ENCODE results near the gene SLC22A8. TPM values are rescaled to one million over a fixed set of nuclear protein-coding genes. Genes with fewer than 3 reads are reported as not detected.
"Not testable (repeated sequence)": the region's sequence is repeated elsewhere in the genome, so short reads cannot be mapped to it uniquely, and the experiment has no call there.

SLC22A8 gene
- not detected for total RNA-seq

GRCh38 chr11:63015521-63016215 is at the start of gene SLC22A8:
TSS of gene SLC22A8 (minus strand) at chr11:63015841. CDS start at chr11:63014958, 883 bp downstream.
- Mint-ChIP-seq H3K4me3 (no peak within 1 kb of the TSS), H3K9me3 (no peaks in the 10 kb centered on the region), H3K4me1 (ENCODE audit: low read depth) (no peaks in the 10 kb centered on the region), H3K36me3 (ENCODE audit: insufficient read depth) (no peaks in the 10 kb centered on the region), H3K27me3 (ENCODE audit: low read depth) (peaks cover 22% of the 10 kb centered on the region)
- no peak for DNase-seq
- no peak for ATAC-seq

GRCh38 chr11:63046203-63046602 is 30.6 kb upstream of the SLC22A8 start:
- not testable (repeated sequence) for H3K36me3 Mint-ChIP-seq (ENCODE audit: insufficient read depth); DNase-seq; H3K9me3 Mint-ChIP-seq; ATAC-seq; H3K4me1 Mint-ChIP-seq (ENCODE audit: low read depth); H3K4me3 Mint-ChIP-seq
- H3K27me3 Mint-ChIP-seq (ENCODE audit: low read depth), result peaks cover 37% of the 10 kb centered on the region

GRCh38 chr11:63042596-63042995 is 27.0 kb upstream of the SLC22A8 start:
- H3K4me3 Mint-ChIP-seq, result no peak overlapping the region
- no peaks in the 10 kb centered on the region for H3K36me3 Mint-ChIP-seq (ENCODE audit: insufficient read depth)
- peaks cover 35% of the 10 kb centered on the region for H3K27me3 Mint-ChIP-seq (ENCODE audit: low read depth)
- DNase-seq (no peak), ATAC-seq (no peak)
- H3K4me1 Mint-ChIP-seq (ENCODE audit: low read depth), result no peaks in the 10 kb centered on the region
- no peaks in the 10 kb centered on the region for H3K9me3 Mint-ChIP-seq

GRCh38 chr11:63032457-63032856 is 16.8 kb upstream of the SLC22A8 start:
- ATAC-seq, result no peak

GRCh38 chr11:63023841-63024648 is 8.4 kb upstream of the SLC22A8 start:
- H3K27me3 Mint-ChIP-seq (ENCODE audit: low read depth), result peaks cover 27% of the 10 kb centered on the region
- ATAC-seq (peak; percentile 85 to 86), DNase-seq (peak; percentile 89)
- H3K4me3 Mint-ChIP-seq, result no peak overlapping the region
- H3K9me3 Mint-ChIP-seq, result no peaks in the 10 kb centered on the region
- H3K36me3 Mint-ChIP-seq (ENCODE audit: insufficient read depth), result no peaks in the 10 kb centered on the region
- H3K4me1 Mint-ChIP-seq (ENCODE audit: low read depth), result peaks cover 4% of the 10 kb centered on the region

More at GRCh38 chr11:63032457-63032856, 16.8 kb upstream of the SLC22A8 start:
- Mint-ChIP-seq H3K4me3 (no peak overlapping the region), H3K4me1 (ENCODE audit: low read depth) (no peaks in the 10 kb centered on the region), H3K9me3 (no peaks in the 10 kb centered on the region), H3K36me3 (ENCODE audit: insufficient read depth) (no peaks in the 10 kb centered on the region), H3K27me3 (ENCODE audit: low read depth) (peaks cover 33% of the 10 kb centered on the region)
- DNase-seq, result no peak

GRCh38 chr11:63023222-63023814 is 7.7 kb upstream of the SLC22A8 start:
- Mint-ChIP-seq H3K9me3 (no peaks in the 10 kb centered on the region), H3K4me3 (no peak overlapping the region), H3K4me1 (ENCODE audit: low read depth) (peaks cover 4% of the 10 kb centered on the region), H3K27me3 (ENCODE audit: low read depth) (peaks cover 29% of the 10 kb centered on the region), H3K36me3 (ENCODE audit: insufficient read depth) (no peaks in the 10 kb centered on the region)
- ATAC-seq (no peak), DNase-seq (no peak)

- Mint-ChIP-seq H3K4me1 (ENCODE audit: low read depth) (peaks cover 4% of the 10 kb centered on the region), H3K9me3 (no peaks in the 10 kb centered on the region), H3K4me3 (no peak overlapping the region), H3K36me3 (ENCODE audit: insufficient read depth) (no peaks in the 10 kb centered on the region), H3K27me3 (ENCODE audit: low read depth) (peaks cover 29% of the 10 kb centered on the region)
- no peak for DNase-seq
- ATAC-seq, result no peak
Observed at GRCh38 chr11:63022441-63022840, 6.8 kb upstream of the SLC22A8 start.

GRCh38 chr11:63020671-63021291 is 5.1 kb upstream of the SLC22A8 start:
- peaks cover 26% of the 10 kb centered on the region for H3K27me3 Mint-ChIP-seq (ENCODE audit: low read depth)
- H3K9me3 Mint-ChIP-seq, result no peaks in the 10 kb centered on the region
- H3K4me3 Mint-ChIP-seq, result no peak overlapping the region
- ATAC-seq, result peak in 1 of 2 donors; percentile 29
- H3K4me1 Mint-ChIP-seq (ENCODE audit: low read depth), result peaks cover 4% of the 10 kb centered on the region
- no peak for DNase-seq
- H3K36me3 Mint-ChIP-seq (ENCODE audit: insufficient read depth), result no peaks in the 10 kb centered on the region

GRCh38 chr11:63019506-63019905 is 3.9 kb upstream of the SLC22A8 start:
- DNase-seq (no peak), ATAC-seq (no peak)
- Mint-ChIP-seq H3K9me3 (no peaks in the 10 kb centered on the region), H3K27me3 (ENCODE audit: low read depth) (peaks cover 29% of the 10 kb centered on the region), H3K4me1 (ENCODE audit: low read depth) (peaks cover 4% of the 10 kb centered on the region), H3K36me3 (ENCODE audit: insufficient read depth) (no peaks in the 10 kb centered on the region), H3K4me3 (no peak overlapping the region)

GRCh38 chr11:63017306-63017974 is 1.8 kb upstream of the SLC22A8 start:
- Mint-ChIP-seq H3K4me3 (no peak overlapping the region), H3K4me1 (ENCODE audit: low read depth) (no peaks in the 10 kb centered on the region), H3K9me3 (no peaks in the 10 kb centered on the region), H3K27me3 (ENCODE audit: low read depth) (peaks cover 25% of the 10 kb centered on the region), H3K36me3 (ENCODE audit: insufficient read depth) (no peaks in the 10 kb centered on the region)
- ATAC-seq (no peak), DNase-seq (no peak)

- no peak for DNase-seq
- Mint-ChIP-seq H3K9me3 (no peaks in the 10 kb centered on the region), H3K4me3 (no peak overlapping the region), H3K36me3 (ENCODE audit: insufficient read depth) (no peaks in the 10 kb centered on the region), H3K27me3 (ENCODE audit: low read depth) (peaks cover 22% of the 10 kb centered on the region), H3K4me1 (ENCODE audit: low read depth) (no peaks in the 10 kb centered on the region)
- ATAC-seq, result no peak
Observed at GRCh38 chr11:63014408-63015055, 1.1 kb downstream of the SLC22A8 start.

GRCh38 chr11:63012839-63013238 is 2.8 kb downstream of the SLC22A8 start:
- peaks cover 14% of the 10 kb centered on the region for H3K27me3 Mint-ChIP-seq (ENCODE audit: low read depth)
- no peaks in the 10 kb centered on the region for H3K4me1 Mint-ChIP-seq (ENCODE audit: low read depth)
- no peak for DNase-seq
- ATAC-seq, result no peak
- H3K9me3 Mint-ChIP-seq, result no peaks in the 10 kb centered on the region
- no peak overlapping the region for H3K4me3 Mint-ChIP-seq
- no peaks in the 10 kb centered on the region for H3K36me3 Mint-ChIP-seq (ENCODE audit: insufficient read depth)

- Mint-ChIP-seq H3K36me3 (ENCODE audit: insufficient read depth) (no peaks in the 10 kb centered on the region), H3K9me3 (no peaks in the 10 kb centered on the region), H3K4me1 (ENCODE audit: low read depth) (no peaks in the 10 kb centered on the region), H3K4me3 (no peak overlapping the region), H3K27me3 (ENCODE audit: low read depth) (peaks cover 12% of the 10 kb centered on the region)
- no peak for DNase-seq
- no peak for ATAC-seq
Observed at GRCh38 chr11:63012430-63012829, 3.2 kb downstream of the SLC22A8 start.

All from activated T-cell treated with anti-CD3 and anti-CD28 coated beads, Interleukin-2, amount 50 U/mL, for 4 hours (primary cell).